GM12865 (cell line): Measurements from ENCODE around the gene MYH11.

Source experiments
- DNase-seq: peaks from one replicate; pipeline ENCODE4 v3.0.0; 2010; ENCODE audit warnings: low read depth
- H3K4me3 ChIP-seq: 2 replicates; pipeline ENCODE4 v1.5.1; 2011; ENCODE audit warnings: mild to moderate bottlenecking, low read depth, low read length, control low read depth
- TF ChIP-seq, protein P1 (sequence below): IDR thresholded peaks from 2 replicates; pipeline ENCODE4 v1.5.1; 2011; ENCODE audit warnings: low read length, control low read depth, low read depth, inconsistent platforms; ENCODE audit not compliant: insufficient read depth; ENCODE audit errors: missing control alignments

Gene MYH11

DNA sequence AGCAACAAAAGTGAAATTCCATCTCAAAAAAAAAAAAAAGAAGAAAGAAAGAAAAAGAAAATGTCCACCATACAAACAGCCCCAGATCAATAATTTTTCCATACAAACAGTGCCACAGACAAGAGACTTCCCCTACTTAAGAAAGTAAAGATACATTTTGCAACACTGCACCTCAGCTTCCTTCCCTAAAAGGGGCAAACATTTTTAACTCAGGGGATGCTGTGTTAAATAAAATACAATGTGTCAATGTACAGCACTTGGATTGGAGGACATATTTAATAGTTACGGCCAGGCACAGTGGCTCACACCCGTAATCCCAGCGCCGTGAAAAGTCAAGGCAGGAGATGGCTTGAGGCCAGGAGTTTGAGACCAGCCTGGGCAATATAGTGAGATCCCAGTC is 22.3 kb downstream of the MYH11 start:
- DNase-seq = no peak
- H3K4me3 ChIP-seq = no peak overlapping the region
- TF ChIP-seq, protein P1, sequence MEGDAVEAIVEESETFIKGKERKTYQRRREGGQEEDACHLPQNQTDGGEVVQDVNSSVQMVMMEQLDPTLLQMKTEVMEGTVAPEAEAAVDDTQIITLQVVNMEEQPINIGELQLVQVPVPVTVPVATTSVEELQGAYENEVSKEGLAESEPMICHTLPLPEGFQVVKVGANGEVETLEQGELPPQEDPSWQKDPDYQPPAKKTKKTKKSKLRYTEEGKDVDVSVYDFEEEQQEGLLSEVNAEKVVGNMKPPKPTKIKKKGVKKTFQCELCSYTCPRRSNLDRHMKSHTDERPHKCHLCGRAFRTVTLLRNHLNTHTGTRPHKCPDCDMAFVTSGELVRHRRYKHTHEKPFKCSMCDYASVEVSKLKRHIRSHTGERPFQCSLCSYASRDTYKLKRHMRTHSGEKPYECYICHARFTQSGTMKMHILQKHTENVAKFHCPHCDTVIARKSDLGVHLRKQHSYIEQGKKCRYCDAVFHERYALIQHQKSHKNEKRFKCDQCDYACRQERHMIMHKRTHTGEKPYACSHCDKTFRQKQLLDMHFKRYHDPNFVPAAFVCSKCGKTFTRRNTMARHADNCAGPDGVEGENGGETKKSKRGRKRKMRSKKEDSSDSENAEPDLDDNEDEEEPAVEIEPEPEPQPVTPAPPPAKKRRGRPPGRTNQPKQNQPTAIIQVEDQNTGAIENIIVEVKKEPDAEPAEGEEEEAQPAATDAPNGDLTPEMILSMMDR = no peak

DNA sequence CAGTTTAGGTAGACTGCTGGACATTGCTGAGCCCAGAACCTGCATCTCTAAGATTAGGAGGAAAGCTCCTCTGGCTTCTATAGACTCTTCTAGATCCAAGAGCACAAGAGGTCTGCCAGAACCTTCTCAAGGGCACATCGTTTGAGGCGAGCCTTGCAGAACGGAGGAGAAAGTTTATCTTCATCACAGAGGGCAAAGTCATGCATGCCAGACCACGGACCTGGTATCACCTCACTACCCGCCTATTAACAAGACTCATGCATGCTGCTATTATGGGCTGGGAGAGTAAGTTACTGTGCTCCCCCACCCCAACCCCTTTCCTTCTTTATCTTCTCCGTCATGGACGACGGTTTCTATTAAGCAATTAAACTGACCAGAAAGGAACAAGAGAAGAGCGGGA is 23.3 kb downstream of the MYH11 start:
- no peak overlapping the region for H3K4me3 ChIP-seq
- DNase-seq = no peak
- TF ChIP-seq, protein P1 = no peak

DNA sequence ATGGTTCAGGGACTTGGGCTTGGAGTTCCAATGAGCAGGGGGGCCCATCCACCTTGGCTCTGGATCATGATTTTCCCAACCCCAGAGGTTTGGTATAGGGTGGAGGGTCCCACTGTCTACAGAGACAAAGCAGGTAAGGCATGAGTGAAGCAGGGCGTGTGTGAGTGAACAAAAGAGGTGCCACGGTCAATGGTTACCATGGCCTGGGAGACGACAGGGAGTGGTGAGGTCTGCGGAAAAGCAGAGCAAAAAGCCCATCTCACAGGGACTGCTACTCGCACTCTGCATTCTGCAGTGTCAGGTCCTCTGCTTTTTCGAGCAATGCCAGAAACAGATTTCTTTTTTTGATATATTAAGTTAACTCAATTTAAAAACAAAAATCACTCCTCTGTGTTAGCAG is 24.6 kb downstream of the MYH11 start:
- no peak overlapping the region for H3K4me3 ChIP-seq
- no peak for DNase-seq
- TF ChIP-seq, protein P1 = no peak

DNA sequence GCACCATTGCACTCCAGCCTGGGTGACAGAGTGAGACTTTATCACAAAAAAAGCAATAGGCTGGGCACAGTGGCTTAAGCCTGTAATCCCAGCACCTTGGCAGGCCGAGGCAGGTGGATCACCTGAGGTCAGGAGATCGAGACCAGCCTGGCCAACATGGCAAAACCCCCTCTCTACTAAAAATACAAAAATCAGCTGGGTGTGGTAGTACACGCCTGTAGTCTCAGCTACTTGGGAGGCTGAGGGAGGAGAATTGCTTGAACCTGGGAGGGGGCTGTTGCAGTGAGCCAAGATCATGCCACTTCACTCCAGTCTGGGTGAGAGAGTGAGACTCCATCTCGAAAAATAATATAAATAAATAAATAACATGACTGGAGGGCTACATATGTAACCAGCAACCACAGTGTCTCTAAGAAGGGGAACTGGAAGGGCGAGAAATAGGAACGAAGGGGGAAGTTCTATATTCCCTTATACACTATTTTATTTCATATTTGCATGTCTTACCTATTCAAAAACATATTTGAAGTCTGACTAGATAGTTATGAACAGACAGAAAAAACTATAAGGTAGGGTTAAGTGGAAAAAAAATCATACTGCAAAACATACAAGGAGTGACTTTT is 25.9 kb downstream of the MYH11 start:
- TF ChIP-seq, protein P1 = no peak
- DNase-seq = no peak
- no peak overlapping the region for H3K4me3 ChIP-seq

DNA sequence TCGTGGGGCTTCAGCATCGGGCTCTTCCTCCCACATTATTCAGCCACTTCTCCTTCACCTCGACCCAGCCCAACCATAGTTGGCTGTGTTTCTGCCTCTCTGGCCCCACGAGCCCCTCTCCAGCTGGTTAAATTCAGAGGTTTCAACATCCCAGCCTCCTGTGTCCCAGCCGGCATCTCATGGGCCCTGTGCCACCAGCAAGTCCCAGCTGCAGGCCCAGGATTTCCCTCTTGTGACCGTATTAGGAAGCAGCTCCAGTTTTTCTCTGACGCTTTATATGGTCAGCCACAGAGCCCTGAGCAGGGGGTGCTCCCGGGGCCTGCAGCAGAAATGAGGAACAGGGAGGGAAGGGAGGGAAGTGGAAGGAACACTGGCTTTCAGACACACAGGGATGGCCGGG is 27.4 kb downstream of the MYH11 start:
- TF ChIP-seq, protein P1 = no peak
- DNase-seq = no peak
- no peak overlapping the region for H3K4me3 ChIP-seq

DNA sequence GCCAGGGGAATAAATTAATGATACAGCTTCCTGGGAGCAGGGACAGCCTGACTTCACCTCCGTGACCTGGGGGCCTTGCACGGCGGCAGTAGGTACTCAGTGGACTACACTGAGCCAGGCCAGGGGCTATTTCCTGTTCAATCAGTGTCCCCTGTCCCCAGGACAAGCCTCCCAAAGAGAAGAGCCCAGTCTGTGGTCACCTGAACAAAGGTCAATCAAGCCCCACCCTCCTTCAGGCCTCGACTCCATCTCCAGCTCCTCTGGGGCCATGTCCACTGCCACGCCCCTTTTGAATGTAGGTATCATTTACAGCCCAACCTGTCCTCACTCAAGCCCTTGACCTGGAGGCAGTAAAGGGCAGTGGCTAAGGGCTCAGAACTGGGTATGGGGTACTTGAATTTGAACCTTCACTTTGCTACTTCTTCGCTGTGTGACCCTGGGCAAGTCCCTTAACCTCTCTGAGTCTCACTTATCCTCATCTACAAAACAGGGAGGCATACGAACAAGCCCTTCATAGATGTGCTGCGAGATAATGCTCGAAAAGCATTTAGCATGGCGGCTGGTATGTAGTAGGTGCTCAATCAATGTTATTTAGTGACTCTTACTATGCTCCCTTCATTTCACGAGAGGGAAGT is 29.0 kb downstream of the MYH11 start:
- TF ChIP-seq, protein P1 = no peak
- no peak for DNase-seq
- H3K4me3 ChIP-seq = no peak overlapping the region

GRCh38 chr16:15827299-15827698 is 29.5 kb downstream of the MYH11 start:
- TF ChIP-seq, protein P1 = no peak
- no peak for DNase-seq
- H3K4me3 ChIP-seq = no peak overlapping the region
